Measurements from ENCODE around the gene IQCH. TPM values are rescaled to one million over a fixed set of nuclear protein-coding genes. Genes with fewer than 3 reads are reported as not detected.
"Not testable (repeated sequence)": the region's sequence is repeated elsewhere in the genome, so short reads cannot be mapped to it uniquely, and the experiment has no call there.

The IQCH gene
- total RNA-seq, 1 donor from 2014 or later, result 0.94 TPM

GRCh38 chr15:67286400-67286799 lies 31.8 kb downstream of the IQCH start:
- intact Hi-C loops (cut with DNase I); DNase-seq (ENCODE audit: low spot score): not testable (repeated sequence)

GRCh38 chr15:67290319-67290718 lies 35.7 kb downstream of the IQCH start:
- intact Hi-C loops (cut with DNase I), result no loop called here
- DNase-seq (ENCODE audit: low spot score), result no peak

- intact Hi-C loops (cut with DNase I), result no loop called here
- DNase-seq (ENCODE audit: low spot score), result no peak
These were observed 41.6 kb downstream of the IQCH start for GRCh38 chr15:67296188-67296587.

- DNase-seq (ENCODE audit: low spot score), result no peak
- intact Hi-C loops (cut with DNase I), result no loop called here
These were observed 42.1 kb downstream of the IQCH start for GRCh38 chr15:67296684-67297083.

- DNase-seq (ENCODE audit: low spot score), result no peak
- intact Hi-C loops (cut with DNase I), result no loop called here
These were observed 45.9 kb downstream of the IQCH start for GRCh38 chr15:67300266-67301025.

- DNase-seq (ENCODE audit: low spot score), result no peak
- intact Hi-C loops (cut with DNase I), result loop anchor here (2.0 kb wide), 1 partner anchor 355 kb away; no protein-coding TSS in a partner anchor
These were observed 49.1 kb downstream of the IQCH start for GRCh38 chr15:67303490-67304363.

- DNase-seq (ENCODE audit: low spot score), result no peak
- intact Hi-C loops (cut with DNase I), result no loop called here
These were observed 50.2 kb downstream of the IQCH start for GRCh38 chr15:67304778-67305177.

GRCh38 chr15:67305506-67305905 lies 50.9 kb downstream of the IQCH start:
- no peak for DNase-seq (ENCODE audit: low spot score)
- intact Hi-C loops (cut with DNase I), result no loop called here

- intact Hi-C loops (cut with DNase I), result no loop called here
These were observed 52.6 kb downstream of the IQCH start for GRCh38 chr15:67307156-67307555.

GRCh38 chr15:67307889-67308597 lies 53.5 kb downstream of the IQCH start:
- intact Hi-C loops (cut with DNase I), result no loop called here
- DNase-seq (ENCODE audit: low spot score), result no peak

More at GRCh38 chr15:67307156-67307555, 52.6 kb downstream of the IQCH start:
- no peak for DNase-seq (ENCODE audit: low spot score)

- DNase-seq (ENCODE audit: low spot score), result no peak
- intact Hi-C loops (cut with DNase I), result no loop called here
These were observed 57.1 kb downstream of the IQCH start for GRCh38 chr15:67311731-67312130.

- DNase-seq (ENCODE audit: low spot score), result no peak
- intact Hi-C loops (cut with DNase I), result no loop called here
These were observed 65.4 kb downstream of the IQCH start for GRCh38 chr15:67319961-67320360.

GRCh38 chr15:67321352-67321751 lies 66.8 kb downstream of the IQCH start:
- DNase-seq (ENCODE audit: low spot score), result no peak
- intact Hi-C loops (cut with DNase I), result no loop called here

- intact Hi-C loops (cut with DNase I), result no loop called here
These were observed 67.9 kb downstream of the IQCH start for GRCh38 chr15:67322481-67322880.

GRCh38 chr15:67327312-67327711 lies 72.7 kb downstream of the IQCH start:
- intact Hi-C loops (cut with DNase I), result no loop called here

More at GRCh38 chr15:67322481-67322880, 67.9 kb downstream of the IQCH start:
- DNase-seq (ENCODE audit: low spot score), result no peak

GRCh38 chr15:67327737-67328136 lies 73.2 kb downstream of the IQCH start:
- intact Hi-C loops (cut with DNase I), result no loop called here
- DNase-seq (ENCODE audit: low spot score), result no peak

More at GRCh38 chr15:67327312-67327711, 72.7 kb downstream of the IQCH start:
- no peak for DNase-seq (ENCODE audit: low spot score)

- DNase-seq (ENCODE audit: low spot score), result no peak
- intact Hi-C loops (cut with DNase I), result no loop called here
These were observed 75.6 kb downstream of the IQCH start for GRCh38 chr15:67329984-67330733.

GRCh38 chr15:67331676-67332075 lies 77.1 kb downstream of the IQCH start:
- intact Hi-C loops (cut with DNase I), result no loop called here
- no peak for DNase-seq (ENCODE audit: low spot score)

- DNase-seq (ENCODE audit: low spot score), result no peak
- intact Hi-C loops (cut with DNase I), result no loop called here
These were observed 80.4 kb downstream of the IQCH start for GRCh38 chr15:67335026-67335425.
